NB4 (cell line): ENCODE results near the gene ZNF558.

Experiments
- DNase-seq: peaks from one replicate; pipeline ENCODE4 v3.0.0; 2010; ENCODE audit warnings: low read depth
- H3K4me3 ChIP-seq: one replicate; pipeline ENCODE4 v1.5.1; 2011; ENCODE audit warnings: mild to moderate bottlenecking, low read depth, low read length, moderate library complexity
- MAX ChIP-seq: IDR thresholded peaks from 2 replicates; pipeline ENCODE4 v1.6.1; 2011; ENCODE audit warnings: low read depth, low read length
- MYC ChIP-seq: IDR thresholded peaks from 2 replicates; pipeline ENCODE4 v1.6.1; 2011; ENCODE audit warnings: low read depth, low read length
- POLR2A ChIP-seq: IDR thresholded peaks from 2 replicates; pipeline ENCODE4 v1.6.1; 2011; ENCODE audit warnings: mild to moderate bottlenecking; ENCODE audit not compliant: insufficient read length; ENCODE audit errors: extremely low read depth
- TF ChIP-seq, protein P1 (sequence below): IDR thresholded peaks from one replicate; pipeline ENCODE4 v1.5.1; 2012; ENCODE audit warnings: low read depth, low read length

Gene ZNF558

GRCh38 chr19:8858260-8858659, 26.2 kb upstream of the ZNF558 start:
- no peak for DNase-seq
- TF ChIP-seq MYC (no peak), POLR2A (no peak), MAX (no peak)
- TF ChIP-seq, protein P1, sequence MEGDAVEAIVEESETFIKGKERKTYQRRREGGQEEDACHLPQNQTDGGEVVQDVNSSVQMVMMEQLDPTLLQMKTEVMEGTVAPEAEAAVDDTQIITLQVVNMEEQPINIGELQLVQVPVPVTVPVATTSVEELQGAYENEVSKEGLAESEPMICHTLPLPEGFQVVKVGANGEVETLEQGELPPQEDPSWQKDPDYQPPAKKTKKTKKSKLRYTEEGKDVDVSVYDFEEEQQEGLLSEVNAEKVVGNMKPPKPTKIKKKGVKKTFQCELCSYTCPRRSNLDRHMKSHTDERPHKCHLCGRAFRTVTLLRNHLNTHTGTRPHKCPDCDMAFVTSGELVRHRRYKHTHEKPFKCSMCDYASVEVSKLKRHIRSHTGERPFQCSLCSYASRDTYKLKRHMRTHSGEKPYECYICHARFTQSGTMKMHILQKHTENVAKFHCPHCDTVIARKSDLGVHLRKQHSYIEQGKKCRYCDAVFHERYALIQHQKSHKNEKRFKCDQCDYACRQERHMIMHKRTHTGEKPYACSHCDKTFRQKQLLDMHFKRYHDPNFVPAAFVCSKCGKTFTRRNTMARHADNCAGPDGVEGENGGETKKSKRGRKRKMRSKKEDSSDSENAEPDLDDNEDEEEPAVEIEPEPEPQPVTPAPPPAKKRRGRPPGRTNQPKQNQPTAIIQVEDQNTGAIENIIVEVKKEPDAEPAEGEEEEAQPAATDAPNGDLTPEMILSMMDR, result no peak
- no peak overlapping the region for H3K4me3 ChIP-seq

DNA sequence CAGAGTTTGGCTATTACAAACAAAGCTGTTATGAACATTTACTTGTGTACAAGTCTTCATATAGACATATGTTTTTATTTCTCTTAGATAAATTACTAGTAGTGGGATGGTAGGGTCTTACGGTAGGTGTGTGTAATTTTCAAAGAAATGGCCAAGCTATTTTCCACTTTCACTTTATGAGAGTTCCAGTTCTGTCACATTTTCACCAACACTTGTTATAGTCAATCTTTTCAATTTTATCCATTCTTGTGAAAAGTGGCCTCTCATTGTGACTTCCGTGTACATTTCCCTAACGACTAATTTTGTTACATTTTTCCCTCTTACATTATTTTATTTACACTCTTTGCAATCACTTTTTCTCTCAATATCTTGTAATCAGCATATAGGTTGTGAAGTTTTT, 18.4 kb upstream of the ZNF558 start:
- DNase-seq, result no peak
- TF ChIP-seq, protein P1, result no peak
- TF ChIP-seq POLR2A (no peak), MYC (no peak), MAX (no peak)
- H3K4me3 ChIP-seq, result no peak overlapping the region

- no peak for TF ChIP-seq POLR2A
- no peak for TF ChIP-seq MAX
- TF ChIP-seq, protein P1, result no peak
- no peak for TF ChIP-seq MYC
- DNase-seq, result no peak
- no peak overlapping the region for H3K4me3 ChIP-seq
Measured at GRCh38 chr19:8849232-8849631, 17.1 kb upstream of the ZNF558 start.

- H3K4me3 ChIP-seq, result no peak overlapping the region
- no peak for DNase-seq
- no peak for TF ChIP-seq MYC
- TF ChIP-seq POLR2A, result no peak
- no peak for TF ChIP-seq MAX
- TF ChIP-seq, protein P1, result no peak
Measured at GRCh38 chr19:8846819-8847218, 14.7 kb upstream of the ZNF558 start.

GRCh38 chr19:8840708-8841107, 8.6 kb upstream of the ZNF558 start:
- no peak overlapping the region for H3K4me3 ChIP-seq
- no peak for DNase-seq
- TF ChIP-seq POLR2A, result no peak
- TF ChIP-seq MAX, result no peak
- TF ChIP-seq MYC, result no peak
- TF ChIP-seq, protein P1, result no peak

DNA sequence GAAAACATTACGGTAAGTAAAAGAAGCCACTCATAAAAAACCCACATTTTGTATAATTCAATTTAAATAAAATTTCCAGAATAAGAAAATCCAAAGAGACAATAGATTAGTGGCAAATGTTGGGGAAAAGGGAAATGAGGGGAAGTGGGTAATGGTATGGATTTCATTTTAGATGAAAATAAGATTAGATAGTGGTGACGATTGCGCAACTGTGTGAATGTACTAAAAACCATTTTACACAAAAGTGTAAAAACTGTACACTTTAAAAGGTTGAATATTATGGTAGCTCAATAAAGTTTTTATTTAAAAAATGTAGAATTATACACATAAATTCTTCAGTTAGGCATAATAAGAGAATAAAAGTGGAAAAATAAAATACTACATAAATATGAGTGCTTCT, 3.8 kb upstream of the ZNF558 start:
- H3K4me3 ChIP-seq, result no peak overlapping the region
- DNase-seq, result peak; percentile 63
- TF ChIP-seq MAX, result no peak
- no peak for TF ChIP-seq POLR2A
- no peak for TF ChIP-seq MYC
- TF ChIP-seq, protein P1, result no peak
